DMS114 treated with DMSO at 0.1 percent for 48 hours (cell line): ENCODE measurements around the gene NME4.
"Not testable (repeated sequence)": the region's sequence is repeated elsewhere in the genome, so short reads cannot be mapped to it uniquely, and the experiment has no call there.

Experiments
- DNase-seq: peaks from one replicate; lab custom pipeline; 2025; ENCODE audit not compliant: unreplicated experiment; lab: John Stamatoyannopoulos, UW

The NME4 gene

GRCh38 chr16:397135-397661, at the start of gene NME4:
NME4 (plus strand) TSS chr16:397199; CDS start chr16:397223, 24 bp downstream.
- DNase-seq: no peak

- DNase-seq: no peak
These were observed 49.8 kb upstream of the NME4 start for GRCh38 chr16:347203-347602.

- not testable (repeated sequence) for DNase-seq
These were observed 48.5 kb upstream of the NME4 start for GRCh38 chr16:348495-348894.

GRCh38 chr16:349211-349610, 47.8 kb upstream of the NME4 start:
- DNase-seq: no peak

GRCh38 chr16:350203-350602, 46.8 kb upstream of the NME4 start:
- no peak for DNase-seq

GRCh38 chr16:351804-352520, 45.0 kb upstream of the NME4 start:
- no peak for DNase-seq

GRCh38 chr16:352547-353403, 44.2 kb upstream of the NME4 start, which contains the start of gene AXIN1:
AXIN1 (minus strand) TSS chr16:352723; CDS start chr16:347025, 5,698 bp downstream.
- peak; percentile 88 for DNase-seq

GRCh38 chr16:353404-354290, 43.4 kb upstream of the NME4 start:
- no peak for DNase-seq

GRCh38 chr16:354291-354881, 42.6 kb upstream of the NME4 start:
- DNase-seq: no peak

GRCh38 chr16:354971-355461, 42.0 kb upstream of the NME4 start:
- no peak for DNase-seq

- no peak for DNase-seq
These were observed 40.3 kb upstream of the NME4 start for GRCh38 chr16:356741-357140.

- DNase-seq: no peak
These were observed 37.8 kb upstream of the NME4 start for GRCh38 chr16:359067-359763.

GRCh38 chr16:359871-360697, 36.9 kb upstream of the NME4 start:
- DNase-seq: no peak

GRCh38 chr16:360698-361336, 36.2 kb upstream of the NME4 start:
- no peak for DNase-seq

GRCh38 chr16:361341-361871, 35.6 kb upstream of the NME4 start:
- no peak for DNase-seq

- no peak for DNase-seq
These were observed 34.9 kb upstream of the NME4 start for GRCh38 chr16:361872-362701.

GRCh38 chr16:362702-362999, 34.3 kb upstream of the NME4 start:
- DNase-seq: not testable (repeated sequence)
